Measurements from ENCODE around the gene CPB2. TPM values are rescaled to one million over a fixed set of nuclear protein-coding genes. Genes with fewer than 3 reads are reported as not detected.

CPB2 gene
- total RNA-seq, 1 donor from 2014 or later, result not detected

Other genes starting within 250 kb of the CPB2 start
- gene ZC3H13, start 52.3 kb downstream of the CPB2 start, total RNA-seq, result 13.1 and 15.2 TPM in 2 replicates
- gene LCP1, start 77.1 kb upstream of the CPB2 start, total RNA-seq, result not detected in 2 replicates
- not detected in 2 replicates for gene LRRC63, start 106.9 kb upstream of the CPB2 start, total RNA-seq

Data from myocyte (in vitro differentiated cells).